ENCODE data around the gene ATP8A2. TPM values are rescaled to one million over a fixed set of nuclear protein-coding genes. Genes with fewer than 3 reads are reported as not detected.

Gene ATP8A2
- total and polyA plus RNA-seq, 9 donors = 0.23 to 0.95 (median 0.35) TPM

DNA sequence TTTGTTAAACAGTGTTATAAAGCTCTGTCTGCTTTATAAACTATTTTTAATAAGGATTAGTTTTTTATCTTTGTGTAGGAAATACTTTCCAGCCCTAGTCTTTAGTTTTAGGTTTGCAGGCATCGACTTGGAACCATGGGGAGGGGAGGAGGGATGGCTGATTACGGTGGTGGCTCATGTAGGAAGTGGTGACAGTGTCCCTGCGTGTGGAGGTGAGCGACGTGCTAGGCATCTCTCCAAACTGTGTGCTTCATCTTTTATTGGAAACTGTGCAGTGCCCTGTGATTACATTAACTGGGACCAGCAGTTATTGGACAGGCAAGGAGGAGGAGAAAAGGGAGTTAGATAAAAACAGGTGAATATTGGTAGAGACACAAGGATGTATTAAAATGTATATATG lies 203.8 kb downstream of the ATP8A2 start:
- H3K36me3 ChIP-seq = no peaks in the 10 kb centered on the region
- no peak for TF ChIP-seq EP300 (IDR thresholded peaks at IDR 0.05)
- no peak for TF ChIP-seq POLR2A (IDR thresholded peaks at IDR 0.05)
- TF ChIP-seq, protein P1, sequence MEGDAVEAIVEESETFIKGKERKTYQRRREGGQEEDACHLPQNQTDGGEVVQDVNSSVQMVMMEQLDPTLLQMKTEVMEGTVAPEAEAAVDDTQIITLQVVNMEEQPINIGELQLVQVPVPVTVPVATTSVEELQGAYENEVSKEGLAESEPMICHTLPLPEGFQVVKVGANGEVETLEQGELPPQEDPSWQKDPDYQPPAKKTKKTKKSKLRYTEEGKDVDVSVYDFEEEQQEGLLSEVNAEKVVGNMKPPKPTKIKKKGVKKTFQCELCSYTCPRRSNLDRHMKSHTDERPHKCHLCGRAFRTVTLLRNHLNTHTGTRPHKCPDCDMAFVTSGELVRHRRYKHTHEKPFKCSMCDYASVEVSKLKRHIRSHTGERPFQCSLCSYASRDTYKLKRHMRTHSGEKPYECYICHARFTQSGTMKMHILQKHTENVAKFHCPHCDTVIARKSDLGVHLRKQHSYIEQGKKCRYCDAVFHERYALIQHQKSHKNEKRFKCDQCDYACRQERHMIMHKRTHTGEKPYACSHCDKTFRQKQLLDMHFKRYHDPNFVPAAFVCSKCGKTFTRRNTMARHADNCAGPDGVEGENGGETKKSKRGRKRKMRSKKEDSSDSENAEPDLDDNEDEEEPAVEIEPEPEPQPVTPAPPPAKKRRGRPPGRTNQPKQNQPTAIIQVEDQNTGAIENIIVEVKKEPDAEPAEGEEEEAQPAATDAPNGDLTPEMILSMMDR (IDR thresholded peaks at IDR 0.05) = no peak
- no peaks in the 10 kb centered on the region for H3K4me1 ChIP-seq (ENCODE audit: insufficient read depth)
- H3K27me3 ChIP-seq = no peaks in the 10 kb centered on the region
- H3K27ac ChIP-seq = no peak overlapping the region
- 66 to 73% (median 68%) methylated on average over 5 of the region's 5 CpGs for WGBS, 3 donors
- no peak for DNase-seq
- intact Hi-C loops (cut with DNase I) = loop anchor here in 2 of 4 donors (10.0 kb wide), 2 partner anchors 489 to 499 kb away; no protein-coding TSS in a partner anchor
- H3K9me3 ChIP-seq = no peaks in the 10 kb centered on the region
- no peak overlapping the region for H3K4me3 ChIP-seq

- Histone ChIP-seq H3K9me3 (no peaks in the 10 kb centered on the region), H3K4me3 (no peak overlapping the region), H3K27ac (no peak overlapping the region), H3K36me3 (no peaks in the 10 kb centered on the region), H3K4me1 (ENCODE audit: insufficient read depth) (no peaks in the 10 kb centered on the region), H3K27me3 (no peaks in the 10 kb centered on the region)
- TF ChIP-seq POLR2A (IDR thresholded peaks at IDR 0.05) = no peak
- TF ChIP-seq, protein P1 (IDR thresholded peaks at IDR 0.05) = no peak
- TF ChIP-seq EP300 (IDR thresholded peaks at IDR 0.05) = no peak
- 53 to 57% (median 54%) methylated on average over 2 of the region's 2 CpGs for WGBS, 3 donors
- intact Hi-C loops (cut with DNase I) = loop anchor here in 2 of 4 donors (10.0 kb wide), 2 partner anchors 486 to 496 kb away; no protein-coding TSS in a partner anchor
- DNase-seq = no peak
These were observed 206.8 kb downstream of the ATP8A2 start for GRCh38 chr13:25578526-25578925.

DNA sequence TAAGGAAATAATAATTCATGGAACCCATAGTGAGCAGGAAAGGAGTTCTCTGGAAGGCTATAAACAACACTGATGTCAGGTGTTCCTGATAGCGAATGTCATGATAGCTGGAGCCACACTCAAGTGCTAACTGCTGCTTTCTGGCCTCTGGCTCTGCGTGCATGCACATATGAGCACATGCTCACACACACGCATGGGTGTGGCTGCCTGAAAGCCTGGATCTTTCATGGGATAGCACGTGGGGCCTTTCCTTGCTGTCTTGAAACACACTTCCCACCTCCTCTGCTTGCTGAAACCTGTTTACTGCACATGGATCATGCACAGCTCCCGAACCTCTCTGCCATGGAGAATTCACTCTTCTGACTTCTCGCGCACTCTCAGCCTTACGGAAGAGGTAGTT lies 207.4 kb downstream of the ATP8A2 start:
- TF ChIP-seq POLR2A (IDR thresholded peaks at IDR 0.05) (no peak), EP300 (IDR thresholded peaks at IDR 0.05) (no peak)
- TF ChIP-seq, protein P1 (IDR thresholded peaks at IDR 0.05) = no peak
- Histone ChIP-seq H3K9me3 (no peaks in the 10 kb centered on the region), H3K36me3 (no peaks in the 10 kb centered on the region), H3K4me3 (no peak overlapping the region), H3K27ac (no peak overlapping the region), H3K27me3 (no peaks in the 10 kb centered on the region), H3K4me1 (ENCODE audit: insufficient read depth) (no peaks in the 10 kb centered on the region)
- intact Hi-C loops (cut with DNase I) = loop anchor here in 2 of 4 donors (10.0 kb wide), 2 partner anchors 486 to 496 kb away; no protein-coding TSS in a partner anchor
- DNase-seq = no peak
- 86 to 93% (median 92%) methylated on average over 8 of the region's 8 CpGs for WGBS, 3 donors

DNA sequence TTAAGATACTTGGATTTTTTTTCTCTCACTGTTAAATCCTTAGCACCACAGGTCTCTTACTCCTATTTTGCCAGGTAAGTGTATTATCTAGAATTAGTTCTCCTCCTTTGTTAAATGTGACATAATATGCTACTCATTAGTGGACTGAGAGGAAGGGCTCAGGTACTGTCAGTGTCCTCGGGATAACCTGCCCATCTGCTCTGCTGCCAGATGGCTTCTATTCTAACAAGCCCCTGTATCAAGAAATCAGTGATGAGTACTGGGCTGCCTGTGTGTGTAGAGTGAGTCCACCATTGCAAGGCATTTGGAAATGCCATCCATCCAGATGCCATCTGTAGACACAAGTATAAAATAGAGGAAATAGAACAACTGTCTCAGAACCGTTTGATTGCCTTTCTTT lies 209.6 kb downstream of the ATP8A2 start:
- no peak overlapping the region for H3K27ac ChIP-seq
- DNase-seq = no peak
- TF ChIP-seq POLR2A (IDR thresholded peaks at IDR 0.05) (no peak), EP300 (IDR thresholded peaks at IDR 0.05) (no peak)
- TF ChIP-seq, protein P1 (IDR thresholded peaks at IDR 0.05) = no peak
- no peaks in the 10 kb centered on the region for H3K9me3 ChIP-seq
- no peaks in the 10 kb centered on the region for H3K27me3 ChIP-seq
- intact Hi-C loops (cut with DNase I) = no loop called here
- 68 to 75% (median 68%) methylated on average over 2 of the region's 2 CpGs for WGBS, 3 donors
- no peaks in the 10 kb centered on the region for H3K36me3 ChIP-seq
- H3K4me1 ChIP-seq (ENCODE audit: insufficient read depth) = no peaks in the 10 kb centered on the region
- no peak overlapping the region for H3K4me3 ChIP-seq
